Hematopoietic multipotent progenitor cell treated with erythropoietin and hydrocortisone succinate and interleukin-3 and kit ligand, for 8 days (in vitro differentiated cells): ENCODE results near the gene SLC24A5.

Source experiments
- DNase-seq: peaks from one replicate; pipeline ENCODE4 v3.0.0-alpha.2; 2015

Gene SLC24A5

DNA sequence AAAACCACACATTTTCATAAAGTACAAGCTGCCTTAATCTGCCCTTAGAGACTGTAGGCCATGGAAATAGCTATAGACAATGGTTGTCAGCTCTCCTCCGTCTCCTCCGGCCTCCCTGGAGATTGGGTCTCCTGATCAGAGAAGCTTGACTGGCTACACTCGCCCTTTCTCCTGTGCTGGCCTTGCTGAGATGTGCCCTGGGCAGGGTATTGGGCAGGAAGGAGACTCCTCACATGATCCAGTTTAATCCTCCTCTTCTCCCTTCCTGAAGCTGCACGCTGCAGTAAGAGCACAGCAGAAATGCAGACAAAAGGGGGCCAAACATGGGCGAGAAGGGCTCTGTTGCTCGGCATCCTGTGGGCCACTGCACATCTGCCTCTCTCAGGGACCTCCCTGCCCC, at the start of gene SLC24A5:
Gene SLC24A5 (plus strand): TSS at position 246 of the 400 bp plus-strand sequence. CDS start 55 bp downstream, at position 301.
- no peak for DNase-seq

- DNase-seq = no peak
These were observed 47.8 kb upstream of the SLC24A5 start for GRCh38 chr15:48072941-48073340.

DNA sequence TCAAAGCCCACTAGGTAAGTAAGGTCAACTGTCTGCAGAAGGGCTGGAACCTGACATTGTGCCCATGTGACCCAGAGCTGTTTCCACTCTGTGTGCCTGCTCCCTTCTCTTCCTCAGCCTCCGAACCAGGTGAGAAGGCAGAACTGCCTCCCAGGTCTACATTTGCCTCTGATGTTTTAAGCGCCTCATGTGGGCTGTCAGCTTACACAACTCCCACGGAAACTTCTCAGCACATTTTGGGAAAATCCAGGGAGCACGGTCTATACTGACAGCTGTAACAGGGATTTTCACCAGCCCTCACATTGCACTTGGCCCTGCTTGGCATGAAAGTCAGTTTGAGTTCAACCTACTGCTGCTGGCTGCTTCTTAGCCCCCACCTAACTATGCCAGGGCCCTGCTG, 46.9 kb upstream of the SLC24A5 start:
- DNase-seq = no peak

DNA sequence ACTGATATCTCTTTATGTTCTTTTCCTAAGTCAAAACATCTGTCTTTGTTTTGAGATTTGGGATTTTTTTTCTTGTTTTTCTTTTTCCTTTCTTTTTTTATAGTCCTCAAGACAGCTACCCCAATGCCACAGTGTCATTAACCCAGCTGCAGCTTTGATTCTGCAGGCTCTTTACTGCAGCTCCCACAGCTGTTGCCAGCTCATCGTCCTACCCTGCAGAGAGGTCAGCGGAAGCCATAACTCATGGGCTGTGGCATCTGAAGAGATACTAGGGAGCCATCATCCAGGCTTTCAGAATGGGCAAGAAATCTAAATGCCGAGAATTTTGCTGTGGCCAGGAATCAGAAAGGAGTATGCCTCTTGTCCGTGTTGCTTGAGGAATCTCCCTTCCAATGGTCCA, 44.3 kb upstream of the SLC24A5 start:
- no peak for DNase-seq

DNA sequence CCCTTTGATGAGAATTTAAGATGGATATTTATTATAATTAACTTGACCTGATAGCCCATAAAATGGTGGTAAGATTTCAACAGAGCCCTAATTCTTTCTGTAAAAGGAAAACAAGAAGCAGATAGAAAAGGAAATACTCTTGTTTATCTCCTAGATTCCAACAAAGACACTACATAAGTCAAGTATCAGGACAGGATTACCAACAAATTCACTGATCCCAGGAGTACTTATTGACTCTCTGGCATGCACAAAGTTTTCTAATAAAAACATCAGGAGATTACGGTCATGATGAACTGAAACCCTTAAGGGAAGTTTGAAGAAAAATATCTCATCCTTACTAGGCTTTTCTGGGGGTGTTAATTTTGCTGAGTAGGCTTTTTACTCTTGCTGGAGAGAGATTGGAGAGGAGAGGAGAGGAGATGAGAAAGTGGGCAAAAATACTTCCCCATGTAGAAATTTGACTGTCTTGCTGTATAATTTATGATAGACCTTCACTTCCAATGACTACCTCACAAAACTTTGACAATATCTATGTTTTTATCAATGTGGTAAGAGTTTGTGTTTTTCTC, 43.1 kb upstream of the SLC24A5 start:
- DNase-seq = no peak

GRCh38 chr15:48084759-48085590, 35.8 kb upstream of the SLC24A5 start:
- DNase-seq = peak; percentile 10

- no peak for DNase-seq
These were observed 35.2 kb upstream of the SLC24A5 start for GRCh38 chr15:48085591-48085930.

GRCh38 chr15:48086133-48086532, 34.7 kb upstream of the SLC24A5 start:
- no peak for DNase-seq

DNA sequence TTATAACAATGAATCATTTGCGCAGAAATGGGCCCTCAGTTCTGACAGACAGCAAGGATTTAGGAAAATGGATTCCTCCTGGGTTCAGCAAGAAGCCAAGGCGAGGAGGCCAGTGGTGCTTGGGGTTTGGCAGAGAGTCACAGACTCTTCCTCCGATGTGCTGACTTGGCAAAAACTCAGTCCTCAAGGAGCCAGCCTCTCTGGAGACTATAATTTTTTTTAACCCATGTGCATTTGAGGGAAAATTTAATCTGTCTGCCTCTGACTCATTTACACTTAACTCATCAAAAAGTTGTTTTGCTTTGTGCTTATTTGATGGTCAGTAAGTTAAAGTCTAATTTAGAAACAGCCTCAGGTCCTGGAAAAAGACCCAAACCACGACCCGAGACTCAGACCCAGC, 34.2 kb upstream of the SLC24A5 start:
- no peak for DNase-seq

DNA sequence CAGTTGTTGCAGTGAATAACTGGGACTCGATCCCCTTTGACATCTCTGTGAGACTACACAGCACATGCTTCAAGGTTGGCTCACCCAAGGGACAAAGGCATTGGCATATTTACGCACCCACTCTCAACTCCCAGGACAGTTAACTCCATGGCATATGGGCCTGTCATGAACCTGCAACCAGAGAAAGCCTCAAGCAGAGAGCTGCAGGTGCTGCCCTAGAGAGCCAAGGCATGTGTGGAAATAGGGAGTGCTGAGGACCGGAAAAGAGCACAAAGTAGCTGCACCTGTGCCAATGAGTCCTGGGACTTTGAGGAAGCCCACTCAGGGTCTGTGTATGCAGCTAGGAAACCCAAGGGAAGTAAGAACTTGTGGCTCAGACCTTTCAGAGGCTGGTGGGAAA, 32.9 kb upstream of the SLC24A5 start:
- no peak for DNase-seq

GRCh38 chr15:48089702-48090101, 31.1 kb upstream of the SLC24A5 start:
- no peak for DNase-seq

DNA sequence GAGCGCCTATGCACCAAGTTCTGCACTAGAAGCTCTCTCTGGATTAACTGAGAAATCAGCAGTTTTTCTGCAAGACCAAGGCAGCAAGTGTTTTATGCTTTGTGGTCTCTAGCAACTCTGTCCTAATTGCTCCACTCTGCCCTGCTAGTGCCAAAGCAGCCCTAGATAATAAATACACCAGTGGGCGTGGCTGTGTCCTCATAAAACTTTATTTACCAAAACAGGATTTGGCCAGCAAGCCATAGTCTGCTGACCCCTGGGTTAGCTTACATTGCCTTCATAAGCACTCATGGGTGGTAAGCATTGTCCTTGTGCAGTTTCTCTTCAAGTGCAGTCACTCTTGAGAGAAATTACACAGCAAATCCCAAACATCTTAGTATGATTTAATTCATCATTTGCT, 30.7 kb upstream of the SLC24A5 start:
- DNase-seq = no peak

DNA sequence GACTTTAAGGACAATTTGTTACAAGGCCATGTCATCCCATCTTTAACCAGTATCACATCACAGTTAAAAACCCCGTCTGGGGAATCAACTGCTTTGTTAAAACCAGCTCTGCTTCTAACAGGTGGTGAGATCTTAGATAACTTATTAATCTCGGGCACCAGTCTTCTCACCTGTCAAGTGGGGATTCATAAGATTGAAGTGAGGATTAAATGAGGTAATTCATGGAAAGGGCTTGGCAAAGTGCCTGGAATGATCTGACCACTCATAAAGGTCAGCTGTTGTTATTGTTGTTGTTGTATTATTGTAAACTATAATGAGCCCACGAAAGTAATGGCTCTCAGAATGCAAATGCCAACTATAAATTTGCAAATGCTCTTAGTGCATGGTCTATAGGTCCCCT, 30.1 kb upstream of the SLC24A5 start:
- DNase-seq = no peak

DNA sequence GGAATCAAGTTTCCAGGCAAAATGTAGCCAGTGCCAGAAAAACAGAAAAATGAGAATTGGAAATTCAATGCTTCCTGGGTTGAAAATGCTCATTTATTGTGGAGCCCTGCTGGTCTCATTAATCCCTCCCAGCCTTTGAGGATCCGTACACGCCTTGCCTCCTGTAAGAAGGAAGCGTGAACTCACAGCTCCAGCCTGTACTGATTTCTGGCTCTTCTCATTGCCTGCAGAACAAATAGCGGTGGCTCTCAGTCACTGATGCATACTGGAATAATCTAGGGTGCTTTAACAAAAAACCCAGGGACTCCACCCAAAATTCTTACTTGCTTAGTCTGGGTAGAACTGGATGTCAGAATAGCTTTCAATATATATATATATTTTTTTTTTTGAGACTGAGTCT, 29.3 kb upstream of the SLC24A5 start:
- DNase-seq = no peak

DNA sequence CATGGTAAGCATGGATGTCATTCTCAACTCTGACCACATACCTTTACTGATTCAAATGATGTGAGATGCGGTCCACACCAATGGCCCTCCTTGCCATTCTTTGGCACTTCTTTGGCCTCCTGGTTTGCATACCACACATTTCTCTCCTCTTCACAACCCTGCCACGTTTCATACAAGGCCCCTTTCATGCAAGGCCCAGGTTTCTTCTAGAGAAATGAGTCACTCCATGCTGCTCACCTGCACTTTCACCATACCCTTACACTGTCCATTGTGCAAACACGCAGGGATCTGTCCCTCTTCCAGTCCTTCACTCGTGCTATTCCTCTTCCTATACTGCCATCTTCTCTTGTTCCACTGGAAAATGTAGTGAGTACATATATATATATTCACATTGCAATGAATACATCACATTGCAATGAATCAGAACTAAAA, 24.4 kb upstream of the SLC24A5 start:
- DNase-seq = no peak

GRCh38 chr15:48096813-48097212, 24.0 kb upstream of the SLC24A5 start:
- no peak for DNase-seq

DNA sequence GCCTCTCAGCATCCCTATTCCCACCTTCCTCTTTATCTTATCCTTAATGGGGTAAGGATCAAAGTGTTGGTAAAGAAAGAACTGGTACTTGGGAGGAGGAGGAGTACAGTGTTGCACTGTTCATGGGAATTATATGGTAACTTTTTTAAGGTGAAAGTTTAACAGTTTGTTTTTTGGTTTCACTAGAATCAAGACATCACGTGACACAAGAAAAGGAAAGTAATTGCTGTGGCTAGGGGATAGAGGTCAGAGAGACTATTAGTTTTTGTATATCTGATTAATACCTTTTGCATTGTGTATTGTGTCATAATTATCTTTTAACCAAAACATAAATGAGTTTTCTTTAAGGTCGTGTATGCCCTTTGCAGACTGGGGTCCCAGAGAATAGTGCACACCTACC, 23.5 kb upstream of the SLC24A5 start:
- no peak for DNase-seq

DNA sequence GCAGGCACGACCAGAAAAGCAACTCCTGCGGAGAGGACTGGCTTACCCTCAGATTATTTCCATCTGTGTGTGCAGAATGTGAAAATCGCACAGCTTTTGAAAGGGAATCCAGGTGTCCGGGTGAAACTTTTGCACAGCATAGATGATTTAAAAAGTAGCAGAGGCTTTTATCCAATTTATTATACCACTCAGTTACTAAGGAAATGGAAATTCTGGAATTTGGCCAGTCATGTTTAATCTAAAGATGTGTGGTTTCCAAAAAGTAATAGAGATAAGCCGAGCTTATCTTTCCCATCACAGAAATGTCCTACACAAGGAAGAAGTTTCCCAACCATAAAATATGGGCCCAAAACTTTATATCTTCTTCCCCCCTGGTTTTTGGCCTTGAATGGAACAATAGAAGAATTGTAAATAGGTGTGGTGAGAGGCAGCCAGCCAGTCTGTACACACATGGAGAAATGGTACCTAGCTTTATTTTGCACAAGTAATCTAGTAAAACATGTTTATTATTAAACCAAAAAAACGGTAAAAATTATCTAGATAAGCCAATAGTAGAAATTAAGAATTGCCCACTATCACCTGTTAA, 19.3 kb upstream of the SLC24A5 start:
- no peak for DNase-seq

GRCh38 chr15:48102167-48102566, 18.6 kb upstream of the SLC24A5 start:
- no peak for DNase-seq

DNA sequence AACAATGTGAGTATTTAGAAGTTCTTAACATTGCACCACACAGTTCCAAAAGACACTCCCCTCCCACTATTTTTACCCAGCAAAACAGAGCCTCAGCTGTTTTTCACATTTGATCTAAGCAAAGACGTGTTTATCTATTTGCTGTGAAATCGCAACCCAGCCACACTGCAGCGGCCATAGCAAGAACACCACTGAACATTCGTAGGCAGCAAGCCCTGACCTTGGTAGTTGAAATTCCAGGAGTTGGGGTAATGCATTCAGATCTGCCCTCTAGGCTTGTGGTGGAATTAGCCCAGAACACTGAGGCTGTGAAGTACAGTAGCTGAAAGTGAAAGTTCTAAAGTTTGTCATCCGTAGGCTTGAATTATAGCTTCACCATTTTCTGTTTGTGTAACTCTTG, 17.1 kb upstream of the SLC24A5 start:
- DNase-seq = no peak

DNA sequence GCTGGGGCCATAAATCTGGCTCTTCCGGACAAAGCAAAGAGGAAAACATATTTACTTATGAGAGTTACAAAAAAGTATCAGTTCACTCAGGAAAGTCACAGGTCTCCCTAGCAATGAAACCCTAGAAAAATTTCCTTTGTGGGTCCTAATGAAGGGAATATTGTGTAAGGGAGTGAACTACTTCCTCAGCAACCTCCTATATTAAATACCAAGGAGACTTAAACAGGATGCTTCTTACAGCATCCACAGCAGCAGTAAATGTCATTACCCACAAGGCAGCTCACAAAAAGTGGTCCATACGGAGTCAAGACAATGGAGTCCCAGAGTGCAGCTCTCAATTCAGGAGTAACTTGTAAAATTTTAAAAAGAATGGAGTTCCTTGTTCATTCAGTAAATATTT, 14.9 kb upstream of the SLC24A5 start:
- no peak for DNase-seq

DNA sequence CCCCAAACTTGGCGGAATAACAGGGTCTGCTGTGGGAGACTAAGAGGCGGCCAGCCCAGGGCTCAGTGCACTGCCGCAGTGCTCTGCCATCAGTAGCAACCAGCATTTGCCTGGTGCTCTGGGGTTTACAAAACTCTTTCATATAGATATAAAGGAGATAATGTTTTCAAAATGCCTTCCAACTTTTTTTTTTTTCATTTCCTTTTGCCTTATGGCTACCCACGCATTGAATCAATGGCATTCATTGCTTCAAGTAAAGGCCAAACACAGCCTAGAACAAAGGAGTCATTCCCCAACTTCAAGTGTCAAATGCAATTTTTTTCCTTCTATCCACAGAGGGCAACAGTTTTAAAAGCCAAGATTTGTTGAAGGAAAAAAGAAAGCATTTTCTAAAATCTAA, 11.6 kb upstream of the SLC24A5 start:
- DNase-seq = no peak

- no peak for DNase-seq
These were observed 10.8 kb upstream of the SLC24A5 start for GRCh38 chr15:48109856-48110531.

GRCh38 chr15:48112242-48112641, 8.5 kb upstream of the SLC24A5 start:
- peak; percentile 10 for DNase-seq
